Endodermal cell (in vitro differentiated cells): ENCODE measurements around the gene TPRA1. TPM values are rescaled to one million over a fixed set of nuclear protein-coding genes. Genes with fewer than 3 reads are reported as not detected.

ENCODE experiments used
- DNase-seq: peaks from one replicate; pipeline ENCODE4 v3.0.0-alpha.2; 2017
- H3K27ac ChIP-seq: 2 replicates; pipeline ENCODE4 v1.5.1; 2013; ENCODE audit warnings: mild to moderate bottlenecking, low read depth, low read length, moderate library complexity
- H3K27me3 ChIP-seq: 2 replicates; pipeline ENCODE4 v1.6.1; 2013; ENCODE audit warnings: mild to moderate bottlenecking, low read length, moderate library complexity; ENCODE audit not compliant: insufficient read depth, control insufficient read depth, poor library complexity, severe bottlenecking
- H3K36me3 ChIP-seq: 2 replicates; pipeline ENCODE4 v1.7.0; 2013; ENCODE audit warnings: mild to moderate bottlenecking, low read length, moderate library complexity; ENCODE audit not compliant: control insufficient read depth, insufficient read depth
- H3K4me1 ChIP-seq: one replicate; pipeline ENCODE4 v1.7.0; 2013; ENCODE audit warnings: low read length; ENCODE audit not compliant: control insufficient read depth, insufficient read depth
- H3K4me3 ChIP-seq: 2 replicates; pipeline ENCODE4 v1.5.1; 2013; ENCODE audit warnings: mild to moderate bottlenecking, low read length, moderate library complexity
- H3K9ac ChIP-seq: 2 replicates; pipeline ENCODE4 v1.6.1; 2013; ENCODE audit warnings: mild to moderate bottlenecking, low read length, moderate library complexity; ENCODE audit not compliant: poor library complexity, severe bottlenecking; ENCODE audit errors: extremely low read depth
- H3K9me3 ChIP-seq: 2 replicates; pipeline ENCODE4 v1.6.1; 2013; ENCODE audit warnings: mild to moderate bottlenecking, low read length, moderate library complexity; ENCODE audit not compliant: control insufficient read depth
- H3K27ac Mint-ChIP-seq: 2 replicates; pipeline ENCODE4 v1.8.0; 2020; ENCODE audit warnings: mixed read lengths
- H3K27me3 Mint-ChIP-seq: 2 replicates; pipeline ENCODE4 v1.8.0; 2021; ENCODE audit warnings: mild to moderate bottlenecking, mixed read lengths; ENCODE audit not compliant: insufficient read depth
- H3K36me3 Mint-ChIP-seq: 2 replicates; pipeline ENCODE4 v1.8.0; 2020; ENCODE audit warnings: low read depth, mixed read lengths
- H3K4me1 Mint-ChIP-seq: 2 replicates; pipeline ENCODE4 v1.8.0; 2020; ENCODE audit warnings: mixed read lengths
- H3K4me3 Mint-ChIP-seq: 2 replicates; pipeline ENCODE4 v1.8.0; 2020; ENCODE audit warnings: mild to moderate bottlenecking, moderate library complexity, mixed read lengths
- H3K9me3 Mint-ChIP-seq: 2 replicates; pipeline ENCODE4 v1.8.0; 2020; ENCODE audit warnings: mild to moderate bottlenecking, mixed read lengths
- CTCF ChIP-seq: fragments of 200-600 bp; sonication (generic); conservative IDR thresholded peaks from 2 replicates; pipeline ENCODE4 v1.5.0; 2021; ENCODE audit warnings: antibody characterized with exemption, mild to moderate bottlenecking
- WGBS, 2 experiments: methylation state at CpG; one replicate each; pipeline versions ENCODE4 v1.1.5 to v1.1.7; 2013; ENCODE audit warnings: missing lambda C conversion rate in 2 of 2, mixed read lengths in 1 of 2; ENCODE audit not compliant: insufficient coverage in 1 of 2, insufficient read length in 1 of 2; 5-methylcytosine and 5-hydroxymethylcytosine counted together
- total RNA-seq, 2 donors: library from RNA; stranded (reverse); fragmentation: NEBNext Ultra II Directional in 1 of 2; extraction: Animal tissue kit (Norgen Biotek cat#: 25700) in 1 of 2; gene quantifications; 2 replicates in 1 of 2; 3 replicates in 1 of 2; pipeline ENCODE4 v1.2.1, GENCODE V29; 2021

Gene TPRA1
- total RNA-seq, 2 donors from 2014 or later = 22.9 TPM

GRCh38 chr3:127598841-127599570 lies 8.5 kb upstream of the TPRA1 start:
- H3K9me3 Mint-ChIP-seq = no peaks in the 10 kb centered on the region
- peaks cover 14% of the 10 kb centered on the region for H3K4me1 Mint-ChIP-seq
- Histone ChIP-seq H3K9ac (peak overlapping the region; percentile 93), H3K27me3 (no peaks in the 10 kb centered on the region), H3K36me3 (peaks cover 42% of the 10 kb centered on the region), H3K9me3 (no peaks in the 10 kb centered on the region), H3K27ac (peak overlapping the region; percentile 87), H3K4me1 (peaks cover 3% of the 10 kb centered on the region), H3K4me3 (peak overlapping the region; percentile 92)
- WGBS, 2 experiments = 80 to 87% methylated on average over 7 to 14 of the region's 14 CpGs
- TF ChIP-seq CTCF = no peak
- peaks cover 41% of the 10 kb centered on the region for H3K36me3 Mint-ChIP-seq
- H3K4me3 Mint-ChIP-seq = peak overlapping the region; percentile 67
- H3K27ac Mint-ChIP-seq = peak overlapping the region; percentile 94
- peaks cover 6% of the 10 kb centered on the region for H3K27me3 Mint-ChIP-seq
- no peak for DNase-seq

GRCh38 chr3:127597020-127597771 lies 6.7 kb upstream of the TPRA1 start:
- Histone ChIP-seq H3K36me3 (peaks cover 30% of the 10 kb centered on the region), H3K27ac (no peak overlapping the region), H3K4me1 (peaks cover 3% of the 10 kb centered on the region), H3K9me3 (no peaks in the 10 kb centered on the region), H3K4me3 (peak overlapping the region; percentile 92), H3K9ac (no peak overlapping the region), H3K27me3 (no peaks in the 10 kb centered on the region)
- TF ChIP-seq CTCF = no peak
- Mint-ChIP-seq H3K36me3 (peaks cover 28% of the 10 kb centered on the region), H3K27ac (no peak overlapping the region), H3K27me3 (peaks cover 6% of the 10 kb centered on the region), H3K9me3 (no peaks in the 10 kb centered on the region), H3K4me1 (peaks cover 13% of the 10 kb centered on the region), H3K4me3 (peak overlapping the region; percentile 67)
- no peak for DNase-seq
- WGBS, 2 experiments = 92 to 94% methylated on average over 11 to 12 of the region's 12 CpGs

GRCh38 chr3:127595303-127595702 lies 4.8 kb upstream of the TPRA1 start:
- no peak overlapping the region for H3K27ac ChIP-seq
- H3K4me3 Mint-ChIP-seq = no peak overlapping the region
- H3K27ac Mint-ChIP-seq = no peak overlapping the region
- H3K9me3 Mint-ChIP-seq = no peaks in the 10 kb centered on the region
- H3K27me3 ChIP-seq = no peaks in the 10 kb centered on the region
- TF ChIP-seq CTCF = no peak
- peaks cover 12% of the 10 kb centered on the region for H3K36me3 ChIP-seq
- H3K36me3 Mint-ChIP-seq = peaks cover 10% of the 10 kb centered on the region
- H3K9me3 ChIP-seq = no peaks in the 10 kb centered on the region
- 87 to 92% methylated on average over 3 to 4 of the region's 4 CpGs for WGBS, 2 experiments
- peaks cover 18% of the 10 kb centered on the region for H3K4me1 Mint-ChIP-seq
- no peak for DNase-seq
- peaks cover 3% of the 10 kb centered on the region for H3K4me1 ChIP-seq
- no peak overlapping the region for H3K4me3 ChIP-seq
- peaks cover 6% of the 10 kb centered on the region for H3K27me3 Mint-ChIP-seq
- no peak overlapping the region for H3K9ac ChIP-seq
